Breast epithelium (tissue), 3 donors: ENCODE measurements around the gene CAPN9.

Source experiments
- CTCF ChIP-seq, 3 donors: fragments of 450-650 bp; IDR thresholded peaks; one replicate each; pipeline ENCODE4 v1.5.1; 2016 to 2017; ENCODE audit warnings: antibody characterized with exemption in 3 of 3, mild to moderate bottlenecking in 3 of 3, moderate library complexity in 3 of 3
- POLR2A ChIP-seq: fragments of 450-650 bp; IDR thresholded peaks from one replicate; pipeline ENCODE4 v1.6.1; 2016; ENCODE audit warnings: antibody characterized with exemption, mild to moderate bottlenecking, moderate library complexity
- POLR2AphosphoS5 ChIP-seq, 3 donors: sonication (generic); formaldehyde crosslinking; IDR thresholded peaks; one replicate each; pipeline ENCODE4 v1.6.1; 2017; ENCODE audit warnings: antibody characterized with exemption in 3 of 3

DNA sequence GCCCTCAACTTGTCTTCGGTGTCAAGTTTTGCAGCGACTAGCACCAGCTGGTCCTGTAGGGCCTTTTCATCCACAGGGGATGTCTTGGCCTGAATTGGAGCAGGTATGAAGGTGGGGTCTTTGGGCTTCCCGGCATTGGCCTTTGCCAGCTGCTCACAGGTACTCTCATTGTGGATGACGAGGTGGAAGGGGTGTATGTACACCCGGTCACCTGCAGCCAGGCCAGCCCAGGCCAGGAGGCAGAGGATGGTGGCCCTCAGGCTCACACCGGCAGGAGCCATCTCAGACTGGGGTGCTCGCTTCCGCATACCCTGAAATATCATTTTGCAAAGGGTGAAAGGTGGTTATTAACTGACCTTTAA, 36.7 kb upstream of the CAPN9 start:
- TF ChIP-seq POLR2A (no peak), CTCF (IDR thresholded peaks at IDR 0.05) (no peak), POLR2AphosphoS5 (IDR thresholded peaks at IDR 0.05) (no peak)
